ENCODE results near the gene GEMIN4.
"Not testable (repeated sequence)": the region's sequence is repeated elsewhere in the genome, so short reads cannot be mapped to it uniquely, and the experiment has no call there.

- not testable (repeated sequence) for TF ChIP-seq CTCF (conservative IDR thresholded peaks at IDR 0.05; ENCODE audit: low read depth, low read length); RAD21 (IDR thresholded peaks at IDR 0.05; ENCODE audit: low read length); MAZ (IDR thresholded peaks at IDR 0.05; ENCODE audit: borderline replicate concordance, low read depth, low read length); RCOR1 (IDR thresholded peaks at IDR 0.05; ENCODE audit: insufficient replicate concordance, low read length); SMC3 (IDR thresholded peaks at IDR 0.05; ENCODE audit: low read depth, low read length); RFX5 (IDR thresholded peaks at IDR 0.05; ENCODE audit: low read depth, low read length); POLR2A (IDR thresholded peaks at IDR 0.05; ENCODE audit: low read depth, low read length); MAFK (IDR thresholded peaks at IDR 0.05; ENCODE audit: low read depth, low read length); USF2 (IDR thresholded peaks at IDR 0.05; ENCODE audit: low read depth, low read length); MXI1 (IDR thresholded peaks at IDR 0.05; ENCODE audit: borderline replicate concordance, low read depth, low read length); FOS (IDR thresholded peaks at IDR 0.05; ENCODE audit: low read depth, low read length); BHLHE40 (IDR thresholded peaks at IDR 0.05; ENCODE audit: low read depth, low read length); CEBPB (IDR thresholded peaks at IDR 0.05; ENCODE audit: low read depth, low read length)
These were observed 33.8 kb upstream of the GEMIN4 start for GRCh38 chr17:785901-786300.

Data from IMR-90 (cell line).